ENCODE results near the gene CRIM1. TPM values are rescaled to one million over a fixed set of nuclear protein-coding genes. Genes with fewer than 3 reads are reported as not detected.

CRIM1 gene
- total RNA-seq, 1 donor: 949 TPM

- no peak overlapping the region for H3K4me3 ChIP-seq (ENCODE audit: low read depth, low read length)
- no peak for TF ChIP-seq CTCF (IDR thresholded peaks at IDR 0.05; ENCODE audit: insufficient read depth, low read depth, low read length)
- DNase-seq (ENCODE audit: low read depth): no peak
Observed at GRCh38 chr2:36337354-36337753, 18.2 kb upstream of the CRIM1 start.

GRCh38 chr2:36338124-36338826, 17.3 kb upstream of the CRIM1 start:
- no peak overlapping the region for H3K4me3 ChIP-seq (ENCODE audit: low read depth, low read length)
- no peak for TF ChIP-seq CTCF (IDR thresholded peaks at IDR 0.05; ENCODE audit: insufficient read depth, low read depth, low read length)
- DNase-seq (ENCODE audit: low read depth): no peak

GRCh38 chr2:36338827-36339145, 16.8 kb upstream of the CRIM1 start:
- TF ChIP-seq CTCF (IDR thresholded peaks at IDR 0.05; ENCODE audit: insufficient read depth, low read depth, low read length): no peak
- no peak overlapping the region for H3K4me3 ChIP-seq (ENCODE audit: low read depth, low read length)
- no peak for DNase-seq (ENCODE audit: low read depth)

- H3K4me3 ChIP-seq (ENCODE audit: low read depth, low read length): no peak overlapping the region
- DNase-seq (ENCODE audit: low read depth): no peak
- TF ChIP-seq CTCF (IDR thresholded peaks at IDR 0.05; ENCODE audit: insufficient read depth, low read depth, low read length): no peak
Observed at GRCh38 chr2:36339607-36340218, 15.9 kb upstream of the CRIM1 start.

- no peak for DNase-seq (ENCODE audit: low read depth)
- no peak overlapping the region for H3K4me3 ChIP-seq (ENCODE audit: low read depth, low read length)
- no peak for TF ChIP-seq CTCF (IDR thresholded peaks at IDR 0.05; ENCODE audit: insufficient read depth, low read depth, low read length)
Observed at GRCh38 chr2:36343606-36344005, 12.0 kb upstream of the CRIM1 start.

GRCh38 chr2:36348721-36349120, 6.9 kb upstream of the CRIM1 start:
- DNase-seq (ENCODE audit: low read depth): no peak
- no peak overlapping the region for H3K4me3 ChIP-seq (ENCODE audit: low read depth, low read length)
- TF ChIP-seq CTCF (IDR thresholded peaks at IDR 0.05; ENCODE audit: insufficient read depth, low read depth, low read length): no peak

GRCh38 chr2:36351291-36351690, 4.3 kb upstream of the CRIM1 start:
- TF ChIP-seq CTCF (IDR thresholded peaks at IDR 0.05; ENCODE audit: insufficient read depth, low read depth, low read length): no peak

More at GRCh38 chr2:36351291-36351690, 4.3 kb upstream of the CRIM1 start:
- no peak for DNase-seq (ENCODE audit: low read depth)
- H3K4me3 ChIP-seq (ENCODE audit: low read depth, low read length): no peak overlapping the region

Measured in fibroblast of villous mesenchyme (primary cell).